GM19438 (cell line): ENCODE measurements around the gene SFT2D3.

Source experiments
- ATAC-seq: cut with Tn5 transposase; IDR thresholded peaks from one replicate; pipeline ENCODE4 v1.9.1; 2021; ENCODE audit warnings: low read depth; ENCODE audit not compliant: unreplicated experiment

Gene SFT2D3

DNA sequence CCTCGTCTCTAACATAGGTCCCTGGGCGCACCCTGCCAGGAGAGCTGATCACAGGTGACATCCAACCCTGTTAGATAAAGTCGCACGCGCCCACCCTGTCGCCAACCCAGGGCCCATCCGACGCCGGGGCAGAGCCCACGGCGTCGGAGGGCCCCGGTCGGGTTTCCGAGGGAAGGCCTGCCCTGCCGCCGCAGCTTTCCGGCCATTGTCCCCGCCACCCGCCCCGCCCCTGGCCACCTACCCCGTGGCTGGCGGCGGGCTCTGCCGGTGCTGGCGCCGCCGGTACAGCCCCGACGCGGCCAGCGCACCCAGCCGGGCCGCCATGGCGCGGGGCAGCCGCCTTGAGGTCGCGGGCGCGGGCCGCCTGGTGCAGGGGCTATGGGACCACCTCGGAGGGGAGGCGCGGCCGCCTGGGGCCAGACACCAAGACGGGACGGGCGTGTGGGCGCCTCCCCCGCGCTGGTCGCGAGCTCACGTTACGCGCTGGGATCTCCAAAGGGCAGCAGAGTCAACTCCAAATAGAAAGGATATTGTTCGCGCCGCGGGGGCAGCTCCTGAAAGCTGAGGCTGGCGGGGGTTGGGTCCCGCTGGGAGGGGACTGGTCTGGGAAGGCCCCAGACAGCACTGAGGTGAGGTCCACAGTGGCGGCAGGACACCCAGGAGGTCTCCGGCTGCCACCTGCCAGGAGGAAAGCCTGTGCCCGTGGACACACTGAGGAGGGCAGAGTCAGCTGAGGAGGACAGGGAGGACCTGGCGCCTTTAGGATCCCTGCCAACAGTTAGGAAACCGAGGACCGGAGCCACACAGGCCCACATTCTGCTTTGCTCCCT lies 37.0 kb upstream of the SFT2D3 start:
- ATAC-seq = no peak

- no peak for ATAC-seq
Observed at GRCh38 chr2:127664895-127665225, 36.4 kb upstream of the SFT2D3 start.

DNA sequence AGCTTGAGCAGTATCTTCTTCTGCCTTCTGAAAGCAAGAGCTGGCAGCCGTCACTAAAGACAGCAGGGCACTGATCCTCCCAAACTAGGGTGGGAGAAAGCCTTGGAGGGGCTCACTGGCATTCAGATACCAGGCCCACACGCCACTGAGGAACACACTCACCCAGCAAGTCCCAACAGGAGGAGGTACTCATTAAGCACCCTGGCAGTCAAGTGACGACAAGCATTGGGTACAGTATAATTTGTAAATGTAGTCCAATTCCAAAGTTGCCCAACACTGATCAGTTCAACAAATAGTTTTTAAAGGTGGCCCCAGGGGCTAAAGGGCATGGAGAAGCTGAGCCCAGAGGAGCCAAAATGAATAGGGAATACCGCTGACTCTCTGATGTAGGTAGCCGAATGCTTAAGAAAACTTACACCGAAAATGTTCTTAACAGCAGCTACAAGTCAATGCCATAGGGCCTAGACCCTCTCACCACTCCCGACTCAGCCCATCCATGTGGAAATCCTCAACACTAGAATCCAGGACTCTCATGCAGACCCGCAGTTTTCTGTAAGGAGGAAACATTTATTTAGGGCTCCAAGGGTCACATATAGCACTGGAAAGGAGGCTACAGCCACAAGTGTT lies 35.9 kb upstream of the SFT2D3 start:
- no peak for ATAC-seq

DNA sequence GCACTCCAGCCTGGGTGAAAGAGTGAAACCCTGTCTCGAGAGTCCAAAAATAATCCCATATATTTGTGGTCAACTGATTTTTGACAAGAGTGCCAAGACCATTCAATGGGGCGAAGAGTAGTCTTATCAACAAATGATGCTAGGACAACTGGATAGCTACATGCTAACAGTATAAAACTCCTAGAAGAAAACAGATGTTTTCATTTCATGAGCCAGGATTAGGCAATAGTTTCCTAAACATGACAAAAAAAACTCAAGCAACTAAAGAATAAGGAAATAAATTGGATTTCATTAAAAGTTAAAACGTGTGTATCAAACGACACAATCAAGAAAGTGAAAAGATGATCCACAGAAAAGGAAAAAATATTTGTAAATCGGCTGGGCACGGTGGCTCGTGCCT lies 32.2 kb upstream of the SFT2D3 start:
- no peak for ATAC-seq

- ATAC-seq = no peak
Observed at GRCh38 chr2:127670055-127670956, 31.0 kb upstream of the SFT2D3 start.

- no peak for ATAC-seq
Observed at GRCh38 chr2:127670957-127671290, 30.4 kb upstream of the SFT2D3 start.

DNA sequence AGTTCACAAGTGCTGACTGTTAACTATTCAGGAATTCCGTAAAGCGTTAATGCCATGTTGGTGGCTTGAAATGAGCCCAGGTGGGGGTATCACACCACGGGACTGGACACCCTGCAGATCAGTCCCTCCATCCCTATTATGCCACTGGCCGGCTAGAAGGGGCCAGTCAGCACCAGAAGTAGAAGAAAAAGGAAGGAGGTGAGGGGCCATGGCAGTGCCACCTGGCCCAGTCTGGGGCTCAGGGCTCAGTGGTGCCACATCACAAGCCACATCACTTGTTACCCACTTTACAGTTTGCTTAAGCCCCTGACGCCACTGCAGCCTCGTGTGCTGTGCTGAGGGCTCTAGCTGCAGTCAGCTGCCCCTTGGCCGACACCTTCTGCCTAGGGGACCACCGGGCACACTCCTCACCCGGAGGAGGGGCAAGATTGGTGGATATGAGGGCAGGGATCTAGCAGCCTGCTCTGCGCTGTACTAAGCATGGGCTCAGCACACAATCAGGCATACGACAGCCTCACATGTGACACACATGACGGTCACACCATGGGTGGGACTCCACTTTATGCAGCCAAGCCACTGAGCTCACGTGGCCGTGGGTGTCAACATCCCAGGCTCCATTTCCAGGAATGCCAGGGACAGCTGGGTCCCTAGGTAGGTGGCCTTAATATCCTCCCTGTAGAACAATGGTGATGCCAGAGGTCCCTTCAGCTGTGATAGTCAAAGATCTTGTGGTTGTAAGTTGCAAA lies 29.6 kb upstream of the SFT2D3 start:
- ATAC-seq = no peak

GRCh38 chr2:127672341-127673224 lies 28.7 kb upstream of the SFT2D3 start:
- no peak for ATAC-seq

GRCh38 chr2:127673291-127674069 lies 27.8 kb upstream of the SFT2D3 start:
- no peak for ATAC-seq

DNA sequence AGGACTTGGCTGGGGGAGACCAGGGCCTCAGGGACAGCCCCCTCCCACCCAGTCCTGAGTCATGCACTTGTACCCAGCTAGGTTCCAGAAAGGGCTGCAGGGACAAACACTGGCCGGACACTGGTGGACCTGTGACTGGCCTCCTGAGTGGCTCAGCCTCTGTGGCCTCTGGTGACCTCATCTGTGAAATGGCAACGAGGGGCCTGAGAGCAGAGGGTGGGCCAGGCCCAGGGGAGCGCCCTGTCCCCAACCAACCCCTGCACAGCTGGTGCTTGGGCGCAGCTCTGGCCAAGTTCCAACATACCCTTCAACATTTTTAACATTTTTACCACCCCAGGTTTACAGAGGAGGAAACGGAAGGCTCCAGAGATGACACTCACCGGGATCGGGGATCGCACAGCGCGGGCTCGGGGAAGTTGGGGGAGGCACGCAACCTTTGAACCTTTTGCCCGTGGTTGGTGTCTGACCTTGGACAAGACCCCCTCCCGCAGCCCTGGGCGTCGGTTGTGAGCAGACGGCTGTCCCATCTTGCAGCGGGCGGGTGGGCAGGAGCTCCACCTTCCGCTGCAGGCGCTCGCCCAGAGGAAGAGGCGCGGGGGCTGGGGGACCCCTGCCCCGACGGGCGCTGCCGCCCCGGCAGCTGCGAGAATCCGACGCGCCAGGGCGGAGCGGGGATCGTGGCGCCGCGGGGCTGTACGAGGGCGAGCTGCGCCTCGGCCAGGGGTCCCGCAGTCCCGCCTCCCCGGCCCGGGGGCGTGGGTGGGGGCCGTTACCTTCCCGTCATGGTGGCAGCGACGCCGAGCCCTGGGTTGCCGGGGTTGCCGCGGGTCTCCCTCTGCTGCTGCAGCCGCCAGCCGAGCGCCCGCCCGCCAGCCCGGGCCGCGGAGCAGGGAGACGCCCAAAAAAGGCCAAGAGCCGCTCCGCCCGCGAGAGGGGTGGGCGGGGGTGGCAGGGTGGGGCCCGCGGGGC lies 26.8 kb upstream of the SFT2D3 start:
- no peak for ATAC-seq

DNA sequence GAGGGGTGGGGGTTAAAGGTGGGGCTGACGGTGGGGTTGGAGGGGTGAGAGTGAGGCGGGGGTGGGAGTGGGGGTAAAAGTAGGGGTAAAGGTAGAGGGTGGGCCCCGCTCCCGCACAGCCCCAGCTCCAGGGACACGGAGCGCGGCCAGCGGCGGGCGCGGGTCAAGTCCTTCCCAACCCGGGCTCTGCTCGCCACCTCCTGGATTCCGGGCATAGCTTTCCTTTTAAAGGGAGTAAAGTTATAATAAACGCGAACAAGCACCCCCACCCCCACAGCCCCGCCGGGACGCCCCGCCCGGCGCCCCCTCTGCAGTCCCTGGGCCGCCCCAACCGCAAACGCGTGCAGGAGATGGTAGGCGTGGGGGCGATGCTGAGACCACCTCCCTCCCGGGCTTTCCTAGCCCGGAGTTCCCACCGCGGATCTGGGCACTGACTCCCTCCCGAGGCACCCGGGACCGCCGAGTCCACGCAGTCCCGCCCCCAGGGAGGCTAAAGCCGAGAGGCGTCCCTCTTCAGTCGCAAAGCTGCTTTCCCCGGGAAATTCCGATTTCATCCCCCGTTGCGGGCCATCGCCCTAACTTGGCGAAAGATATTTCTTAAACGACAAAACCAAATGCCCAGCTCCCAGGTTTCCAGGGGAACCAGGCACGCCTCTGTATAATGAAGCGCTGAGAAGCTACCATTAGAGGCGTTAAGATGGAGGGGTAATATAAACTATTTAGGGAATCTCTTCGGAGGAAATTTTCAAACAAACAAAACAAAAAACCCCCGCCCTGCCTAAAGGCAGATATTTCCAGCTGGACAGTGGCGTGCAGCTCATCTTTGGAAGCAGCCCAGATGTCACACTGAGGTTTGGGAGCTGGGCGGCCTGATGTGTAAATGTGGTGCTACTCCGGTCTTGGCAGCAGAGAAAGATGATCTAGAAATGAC lies 25.7 kb upstream of the SFT2D3 start, which contains the start of gene LIMS2:
LIMS2 (minus strand) TSS at position 200 of the 931 bp plus-strand sequence. CDS start 506 bp downstream, outside the sequence.
- ATAC-seq = no peak

DNA sequence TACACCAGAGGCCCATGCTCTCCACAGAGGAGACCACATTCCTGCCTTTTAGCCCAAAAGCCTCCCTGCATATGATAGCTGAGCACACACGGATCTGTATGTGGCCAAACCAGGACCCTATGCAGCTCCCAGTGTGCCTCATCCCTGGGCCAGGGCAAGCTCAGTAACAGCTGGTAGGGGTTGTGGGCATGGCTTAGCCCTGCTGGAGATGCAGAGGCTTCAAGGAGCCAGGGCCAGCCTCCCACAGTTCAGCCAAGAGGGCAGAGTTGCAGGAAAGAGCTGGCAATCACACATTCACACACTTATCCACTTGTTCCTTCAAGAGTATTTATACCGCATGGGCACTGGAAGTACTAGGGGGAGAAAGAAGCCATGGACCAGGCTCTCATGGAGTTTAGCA lies 24.4 kb upstream of the SFT2D3 start:
- ATAC-seq = no peak

GRCh38 chr2:127678531-127678930 lies 22.8 kb upstream of the SFT2D3 start:
- ATAC-seq = no peak

DNA sequence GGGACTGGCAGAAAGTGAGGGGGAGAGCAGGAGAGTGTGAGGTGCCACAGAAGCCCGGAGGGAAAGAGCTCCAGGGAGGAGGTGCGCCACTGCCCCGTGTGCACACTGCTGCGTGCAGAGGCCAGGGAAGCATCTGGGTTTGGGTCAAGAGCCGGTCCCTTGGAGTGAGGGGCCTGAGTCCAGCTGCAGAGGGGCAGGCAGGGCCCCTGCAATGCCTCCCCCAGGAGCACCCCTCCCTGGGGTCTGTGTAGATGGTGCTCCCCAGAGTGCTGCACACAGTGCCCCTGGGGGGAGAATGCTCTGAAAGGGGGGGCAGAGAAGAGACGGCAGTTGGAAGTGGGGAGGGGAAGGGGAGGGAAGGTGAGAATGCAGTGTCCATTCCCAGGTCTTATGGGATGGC lies 22.3 kb upstream of the SFT2D3 start:
- no peak for ATAC-seq

DNA sequence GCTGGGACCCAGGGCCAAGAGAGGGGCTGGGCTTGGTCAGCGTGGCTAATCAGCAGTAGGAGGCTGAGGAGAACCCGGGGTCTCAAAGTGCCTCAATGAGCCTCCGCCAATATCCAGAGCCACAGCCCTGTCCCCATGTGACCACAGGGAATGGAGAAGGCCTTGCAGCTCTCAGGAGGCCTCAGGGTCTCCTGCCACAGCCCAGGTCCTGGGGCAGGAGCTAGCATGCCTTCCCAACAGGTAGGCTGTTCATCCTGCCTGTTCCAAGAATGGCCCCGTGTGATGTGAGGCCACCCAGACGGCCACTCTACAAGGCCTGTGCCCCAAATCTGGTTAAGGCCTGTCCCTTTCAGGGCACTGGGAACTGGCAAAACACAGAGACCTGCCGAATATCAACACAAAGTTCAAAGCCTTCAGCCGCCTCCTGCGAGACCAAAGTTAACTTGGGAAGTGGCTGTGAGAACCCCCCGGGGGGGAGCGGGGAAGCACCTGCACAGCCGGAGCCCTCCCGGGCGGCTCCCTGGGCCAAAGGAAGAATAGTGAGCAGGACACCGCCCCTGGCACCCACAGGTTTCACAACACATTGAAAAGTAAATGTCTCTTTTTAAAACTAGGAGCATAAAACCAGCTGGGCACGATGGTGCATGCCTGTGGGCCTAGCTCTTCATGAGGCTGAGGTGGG lies 21.5 kb upstream of the SFT2D3 start:
- ATAC-seq = no peak

GRCh38 chr2:127680706-127681287 lies 20.5 kb upstream of the SFT2D3 start:
- ATAC-seq = no peak
